GM12891 (cell line): ENCODE data around the gene NT5DC4.
"Not testable (repeated sequence)": the region's sequence is repeated elsewhere in the genome, so short reads cannot be mapped to it uniquely, and the experiment has no call there.

Experiments
- POLR2A ChIP-seq: IDR thresholded peaks from 2 replicates; pipeline ENCODE4 v1.6.1; 2011; ENCODE audit warnings: low read depth, low read length, control low read depth
- POLR2AphosphoS5 ChIP-seq: IDR thresholded peaks from 2 replicates; pipeline ENCODE4 v1.6.1; 2011; ENCODE audit warnings: low read depth, low read length, control low read depth

DNA sequence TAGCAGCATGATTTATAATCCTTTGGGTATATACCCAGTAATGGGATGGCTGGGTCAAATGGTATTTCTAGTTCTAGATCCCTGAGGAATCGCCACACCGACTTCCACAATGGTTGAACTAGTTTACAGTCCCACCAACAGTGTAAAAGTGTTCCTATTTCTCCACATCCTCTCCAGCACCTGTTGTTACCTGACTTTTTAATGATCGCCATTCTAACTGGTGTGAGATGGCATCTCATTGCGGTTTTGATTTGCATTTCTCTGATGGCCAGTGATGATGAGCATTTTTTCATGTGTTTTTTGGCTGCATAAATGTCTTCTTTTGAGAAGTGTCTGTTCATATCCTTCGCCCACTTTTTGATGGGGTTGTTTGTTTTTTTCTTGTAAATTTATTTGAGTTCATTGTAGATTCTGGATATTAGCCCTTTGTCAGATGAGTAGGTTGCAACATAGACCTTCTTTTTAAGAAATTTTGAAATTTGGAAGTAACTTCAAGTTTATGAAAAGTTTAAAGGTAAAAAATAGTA lies 3.9 kb upstream of the NT5DC4 start:
- not testable (repeated sequence) for TF ChIP-seq POLR2AphosphoS5, POLR2A
